HL-60/S4 treated with phorbol 12-myristate 13-acetate at 8.2 ng/mL for 4 days and 3 days (cell line): ENCODE data around the gene ERFL.
"Not testable (repeated sequence)": the region's sequence is repeated elsewhere in the genome, so short reads cannot be mapped to it uniquely, and the experiment has no call there.

Experiments used
- in situ Hi-C: fragments of 300-500 bp; cut with MboI; formaldehyde crosslinking; loops from 2 replicates; pipeline ENCODE4 v1.15.0; 2022; ENCODE audit warnings: low sequenced_read_pairs

The ERFL gene

DNA sequence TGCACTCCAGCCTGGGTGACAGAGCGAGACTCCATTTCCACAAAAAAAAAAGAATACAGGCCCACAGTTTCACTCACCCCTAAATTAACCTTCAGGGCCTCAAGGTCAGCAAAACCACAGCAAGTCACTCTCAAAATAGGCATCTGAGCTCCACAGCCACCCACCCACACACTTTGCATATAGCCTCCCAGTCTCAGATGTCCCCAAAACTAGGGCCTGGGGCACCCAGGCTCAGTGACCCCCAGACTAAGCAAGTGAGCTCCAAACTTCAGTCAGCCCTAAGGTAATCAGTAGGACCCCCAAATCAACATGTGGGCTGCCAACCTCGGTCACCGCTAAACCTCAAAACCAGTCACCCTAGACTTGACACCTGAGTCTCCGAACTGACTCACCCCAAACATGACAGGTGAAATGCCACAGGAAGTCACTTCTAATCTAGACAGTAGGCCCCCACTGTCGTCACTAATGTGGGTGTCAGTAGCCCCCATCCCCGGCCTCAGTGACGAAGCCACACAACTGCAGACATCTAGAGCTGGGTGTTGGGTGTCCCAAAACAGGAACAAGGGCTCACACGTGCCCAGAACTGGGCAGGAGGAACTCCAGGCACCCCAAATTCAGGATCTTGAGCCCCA lies 17.0 kb upstream of the ERFL start:
- in situ Hi-C loops, result loop anchor here (10.0 kb wide), 1 partner anchor 60 kb away; the partner anchor contains the start of gene ARHGEF1

DNA sequence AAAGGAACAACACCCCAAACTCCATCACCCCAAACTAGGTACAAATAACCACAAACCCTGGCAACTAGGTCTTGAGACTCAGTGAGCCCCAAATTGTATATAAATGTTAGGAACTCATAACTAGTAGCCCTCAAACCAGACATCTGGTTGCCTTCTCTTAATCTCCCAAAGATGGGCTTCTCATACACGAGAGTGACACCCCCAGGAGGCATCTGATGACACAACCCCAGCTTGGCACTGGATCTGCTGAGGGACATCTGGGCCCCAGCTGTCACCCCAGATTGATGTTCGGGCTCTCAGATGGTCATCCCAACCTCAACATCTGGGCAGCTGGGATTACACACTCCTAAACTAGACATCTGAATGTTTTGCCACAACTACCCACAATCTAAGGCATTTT lies 16.1 kb upstream of the ERFL start:
- in situ Hi-C loops, result loop anchor here (10.0 kb wide), 1 partner anchor 60 kb away; the partner anchor contains the start of gene ARHGEF1

DNA sequence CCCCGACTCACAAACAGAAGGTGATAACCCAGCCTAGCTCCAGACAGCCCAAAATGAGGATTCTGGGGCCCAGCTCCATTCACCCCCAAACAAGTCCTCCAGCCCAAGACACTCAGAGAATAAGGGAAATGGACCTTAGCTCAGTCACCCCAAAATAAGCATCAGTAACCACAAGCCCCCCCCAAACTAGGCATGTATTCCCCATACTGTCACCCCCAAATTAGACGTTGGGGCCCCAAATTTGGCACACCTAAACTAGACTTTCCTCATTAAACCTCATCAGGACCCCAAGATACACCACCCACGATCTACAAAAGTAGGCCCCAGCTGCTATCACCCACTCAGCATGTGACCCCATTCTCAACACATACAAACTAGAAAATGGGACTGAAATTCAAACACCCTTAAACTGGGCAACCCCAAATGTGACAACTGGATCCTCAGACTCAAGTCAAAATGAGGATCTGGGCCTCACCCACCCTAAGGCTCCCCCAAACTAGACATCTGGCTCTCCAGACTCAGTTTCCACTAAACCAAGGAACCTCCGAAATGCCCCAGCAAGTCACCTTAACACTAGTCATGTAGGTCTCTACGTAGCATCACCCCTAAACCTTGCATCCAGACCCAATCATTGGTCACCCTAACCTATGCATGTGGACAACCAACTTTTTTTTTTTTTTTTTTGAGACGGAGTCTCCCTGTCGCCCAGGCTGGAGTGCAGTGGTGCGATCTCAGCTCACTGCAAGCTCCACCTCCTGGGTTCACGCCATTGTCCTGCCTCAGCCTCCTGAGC lies 13.4 kb upstream of the ERFL start:
- in situ Hi-C loops, result loop anchor here (10.0 kb wide), 1 partner anchor 57 kb away; the partner anchor contains the start of gene ARHGEF1

DNA sequence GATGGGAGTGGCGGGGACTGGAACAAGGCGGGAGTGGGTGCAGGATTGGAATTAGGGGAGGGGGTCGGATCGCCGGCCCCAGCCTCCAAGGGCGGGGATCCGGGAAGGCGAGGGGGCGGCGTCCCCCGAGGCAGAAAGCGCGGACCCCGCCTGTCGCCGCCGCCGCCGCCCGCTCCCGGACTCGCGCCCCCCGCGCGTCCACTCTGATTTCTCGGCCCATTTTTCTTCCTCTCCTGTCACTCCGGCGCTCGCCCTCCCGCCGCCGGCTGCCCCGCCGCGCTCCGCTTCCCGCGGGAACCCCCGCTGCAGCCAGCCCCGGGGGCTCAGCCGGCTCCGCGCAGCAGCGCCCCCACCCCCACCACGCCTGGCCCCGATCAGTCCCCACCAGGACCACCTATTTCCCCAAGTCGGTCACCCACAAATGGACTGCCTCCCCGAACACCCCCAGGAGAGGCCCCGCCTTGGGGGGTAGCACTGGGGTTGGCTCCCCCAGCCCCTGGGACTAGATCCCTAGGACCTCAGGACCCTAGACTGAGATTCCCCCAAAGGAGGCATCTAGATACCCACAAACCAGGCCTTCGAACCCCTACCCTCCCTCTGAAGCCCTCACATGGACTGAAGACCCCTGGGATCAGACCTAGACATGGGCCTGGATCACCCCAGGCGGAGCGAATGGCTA lies 12.6 kb upstream of the ERFL start:
- in situ Hi-C loops, result loop anchor here (10.0 kb wide), 1 partner anchor 56 kb away; the partner anchor contains the start of gene ARHGEF1

DNA sequence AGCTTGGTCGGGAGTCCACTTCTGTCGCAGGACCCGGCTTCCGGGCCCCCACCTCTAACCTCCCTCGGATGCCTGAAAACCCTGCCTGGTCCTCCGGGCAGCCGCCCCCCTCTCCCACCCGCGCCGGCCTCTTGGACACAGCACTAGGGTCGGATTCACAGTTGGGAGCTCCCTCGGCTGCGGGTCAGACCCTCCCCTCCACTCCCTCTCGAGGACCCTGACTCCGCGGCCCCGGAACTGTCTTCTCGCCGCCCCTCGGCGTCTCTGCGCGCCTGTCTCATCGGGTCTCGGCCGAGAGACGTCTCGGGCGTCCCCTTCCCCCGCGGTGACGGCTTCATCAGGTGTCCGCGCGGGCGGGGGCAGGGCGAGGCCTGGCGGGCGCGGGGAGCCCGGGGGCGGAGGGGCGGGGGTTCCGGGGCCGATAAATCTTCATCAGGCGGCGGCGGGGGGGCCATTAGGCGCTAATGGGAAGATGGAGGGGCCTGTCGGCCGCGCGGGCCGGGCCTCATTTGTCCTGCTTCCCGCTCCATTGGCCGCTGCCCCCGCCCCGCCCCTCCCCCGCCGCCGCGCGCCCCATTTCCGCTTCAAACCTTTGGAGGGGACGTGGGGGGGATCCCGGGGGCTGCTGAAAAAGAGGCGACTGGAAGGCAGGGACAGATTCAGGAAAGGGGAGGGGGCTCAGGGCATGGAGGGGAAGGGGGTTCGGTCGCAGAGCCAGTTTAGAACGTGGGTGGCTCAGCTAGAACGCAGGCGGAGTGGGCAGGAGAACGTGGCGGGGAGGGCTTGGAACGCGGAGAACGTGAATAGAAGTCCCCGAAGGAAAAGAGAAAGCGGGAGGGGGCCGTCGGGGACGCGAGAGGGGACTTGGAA lies 11.8 kb upstream of the ERFL start:
- in situ Hi-C loops, result loop anchor here (10.0 kb wide), 1 partner anchor 55 kb away; the partner anchor contains the start of gene ARHGEF1

DNA sequence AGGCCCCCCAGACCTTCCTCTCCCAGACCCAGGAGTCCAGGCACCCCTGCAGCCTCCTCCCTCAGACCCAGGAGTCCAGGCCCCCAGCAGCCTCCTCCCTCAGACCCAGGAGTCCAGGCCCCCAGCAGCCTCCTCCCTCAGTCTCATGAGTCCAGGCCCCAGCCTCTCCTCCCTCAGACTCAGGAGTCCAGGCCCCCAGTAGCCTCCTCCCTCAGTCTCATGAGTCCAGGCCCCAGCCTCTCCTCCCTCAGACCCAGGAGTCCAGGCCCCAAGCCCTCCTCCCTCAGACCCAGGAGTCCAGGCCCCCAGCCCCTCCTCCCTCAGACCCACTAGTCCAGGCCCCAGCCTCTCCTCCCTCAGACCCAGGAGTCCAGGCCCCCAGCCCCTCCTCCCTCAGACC lies 11.0 kb upstream of the ERFL start:
- in situ Hi-C loops, result not testable (repeated sequence)

DNA sequence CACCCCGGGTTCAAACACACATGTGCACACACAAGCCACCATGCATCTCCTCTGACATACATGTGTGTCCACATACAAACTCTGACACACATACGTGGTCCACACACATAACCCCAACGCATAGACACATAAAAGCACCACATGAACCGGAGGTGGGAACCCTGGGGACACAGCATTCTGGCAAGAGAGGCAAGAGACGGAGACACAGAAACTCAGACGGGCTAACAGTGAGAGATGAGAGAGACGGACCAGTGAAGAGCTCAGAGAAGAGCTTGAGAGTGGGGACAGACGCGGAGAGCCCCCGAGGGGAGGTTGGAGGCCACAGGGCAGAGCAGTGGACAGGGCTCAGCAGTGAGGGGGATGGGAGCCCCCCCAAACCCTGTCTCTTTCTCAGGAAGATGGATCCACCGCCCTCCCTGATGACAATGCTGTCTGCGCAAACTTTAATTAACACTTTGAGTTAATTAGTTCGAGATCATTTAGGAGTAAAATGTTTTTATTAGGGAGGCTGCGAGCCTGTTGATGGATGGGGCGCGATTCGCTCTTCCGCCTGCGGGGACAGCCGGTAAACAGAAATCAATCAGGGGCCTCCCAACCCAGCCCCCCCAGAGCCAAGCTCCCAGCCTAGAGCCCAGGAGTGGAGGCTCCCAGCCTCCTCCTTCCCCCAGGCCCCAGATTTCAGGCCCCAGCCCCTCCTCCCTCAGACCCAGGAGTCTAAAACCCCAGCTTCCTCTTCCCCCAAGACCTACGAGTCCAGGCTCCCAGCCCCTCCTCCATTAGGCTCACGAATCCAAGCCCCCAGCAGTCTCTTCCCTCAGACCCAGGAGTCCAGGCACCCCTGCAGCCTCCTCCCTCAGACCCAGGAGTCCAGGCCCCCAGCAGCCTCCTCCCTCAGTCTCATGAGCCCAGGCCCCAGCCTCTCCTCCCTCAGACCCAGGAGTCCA lies 9.5 kb upstream of the ERFL start:
- in situ Hi-C loops, result no loop called here

DNA sequence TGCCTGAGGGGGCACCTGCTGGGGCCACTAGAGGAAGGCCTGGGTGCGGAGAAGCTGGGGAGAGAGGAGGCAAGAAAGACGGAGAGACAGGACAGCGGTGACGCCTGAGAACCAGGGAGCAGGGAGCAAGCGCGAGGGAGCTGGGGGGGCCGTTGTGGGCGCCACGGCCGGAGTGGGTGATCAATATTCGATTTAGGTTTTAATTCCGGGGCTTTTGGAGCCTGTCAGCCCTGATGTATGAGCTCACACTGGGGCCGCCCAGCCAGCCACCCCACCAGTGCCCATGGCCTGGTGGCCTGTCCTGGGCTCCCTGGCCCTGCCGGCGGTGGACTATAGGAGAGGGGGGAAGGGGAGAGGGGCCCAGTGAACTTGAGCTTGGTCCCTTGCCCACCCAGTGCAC lies 8.7 kb upstream of the ERFL start:
- in situ Hi-C loops, result no loop called here

DNA sequence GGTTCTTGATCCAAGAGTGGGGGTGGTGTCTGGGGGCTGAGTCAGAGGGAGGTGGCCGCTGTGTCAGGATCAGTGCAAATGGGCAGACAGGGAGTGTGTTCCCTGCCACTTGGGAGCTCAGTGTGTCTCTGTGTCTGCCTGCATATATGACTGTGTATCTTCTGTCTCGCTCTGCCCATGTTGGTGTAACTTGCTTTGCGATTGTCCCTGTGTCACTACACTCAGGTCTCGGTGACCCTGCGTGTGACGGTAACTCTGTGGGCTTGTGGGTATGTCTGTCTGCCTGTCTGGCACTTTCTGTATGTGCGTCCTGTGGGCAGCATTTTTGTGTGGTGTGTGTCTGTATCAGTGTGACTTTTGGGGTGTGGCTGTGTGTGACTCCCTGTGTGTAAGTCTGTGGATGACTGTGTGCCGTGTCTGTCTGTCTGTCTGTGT lies 8.2 kb upstream of the ERFL start:
- in situ Hi-C loops, result no loop called here

DNA sequence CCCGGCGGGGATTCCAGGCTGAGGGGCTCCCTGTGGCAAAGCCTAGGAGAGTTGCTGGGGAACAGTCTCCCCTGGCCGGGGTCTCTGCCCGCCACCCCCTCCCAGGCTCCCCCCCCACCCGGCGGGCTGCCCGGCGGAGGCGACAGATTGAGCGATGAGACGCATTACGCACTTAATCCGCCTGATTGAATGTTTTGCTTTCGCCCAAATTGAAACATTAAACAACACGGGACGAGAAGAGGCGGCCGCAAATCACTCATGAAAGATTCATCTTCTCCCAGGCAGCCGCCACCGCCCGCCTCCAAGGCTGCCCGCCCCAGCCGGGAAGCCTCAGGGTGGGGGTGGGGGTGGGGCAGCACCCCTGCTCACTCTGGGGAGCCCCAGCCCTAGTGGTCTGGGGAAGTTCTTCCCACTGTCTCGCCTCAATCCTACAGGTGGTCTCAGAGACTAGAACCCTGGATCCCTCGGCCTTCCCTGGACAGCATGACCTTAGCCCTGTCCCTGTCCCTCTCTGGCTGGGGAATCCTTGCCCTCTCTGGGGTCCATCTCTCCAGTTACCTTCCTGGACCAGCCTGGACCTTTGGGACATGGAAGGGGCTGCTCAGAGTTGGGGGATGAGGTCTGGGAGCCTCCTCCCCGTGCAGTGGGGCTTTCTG lies 7.6 kb upstream of the ERFL start:
- in situ Hi-C loops, result no loop called here

DNA sequence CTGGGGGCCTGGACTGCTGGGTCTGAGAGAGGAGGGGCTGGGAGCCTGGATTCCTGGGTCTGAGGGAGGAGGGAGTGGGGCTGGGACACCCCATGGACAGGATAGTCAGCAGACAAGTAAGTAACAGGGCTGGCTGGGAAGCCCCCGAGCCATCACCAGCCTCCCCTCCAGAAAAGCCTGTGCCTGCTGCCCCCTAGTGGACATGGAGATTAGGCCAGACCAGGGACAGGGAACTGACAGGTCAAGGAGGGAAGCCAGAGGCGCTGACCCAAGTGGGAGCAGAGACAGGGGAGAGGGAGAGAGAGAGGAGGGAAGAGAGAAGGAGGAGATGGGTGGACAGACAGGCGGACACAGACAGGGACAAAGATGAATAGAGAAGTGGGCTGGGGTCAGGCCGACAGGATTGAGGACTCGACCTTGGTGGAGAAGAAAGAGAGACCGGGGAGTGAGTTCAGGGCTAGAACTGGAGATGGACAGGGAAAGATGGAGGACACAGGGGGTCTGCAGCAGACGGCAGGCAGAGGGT lies 6.7 kb upstream of the ERFL start:
- in situ Hi-C loops, result no loop called here

DNA sequence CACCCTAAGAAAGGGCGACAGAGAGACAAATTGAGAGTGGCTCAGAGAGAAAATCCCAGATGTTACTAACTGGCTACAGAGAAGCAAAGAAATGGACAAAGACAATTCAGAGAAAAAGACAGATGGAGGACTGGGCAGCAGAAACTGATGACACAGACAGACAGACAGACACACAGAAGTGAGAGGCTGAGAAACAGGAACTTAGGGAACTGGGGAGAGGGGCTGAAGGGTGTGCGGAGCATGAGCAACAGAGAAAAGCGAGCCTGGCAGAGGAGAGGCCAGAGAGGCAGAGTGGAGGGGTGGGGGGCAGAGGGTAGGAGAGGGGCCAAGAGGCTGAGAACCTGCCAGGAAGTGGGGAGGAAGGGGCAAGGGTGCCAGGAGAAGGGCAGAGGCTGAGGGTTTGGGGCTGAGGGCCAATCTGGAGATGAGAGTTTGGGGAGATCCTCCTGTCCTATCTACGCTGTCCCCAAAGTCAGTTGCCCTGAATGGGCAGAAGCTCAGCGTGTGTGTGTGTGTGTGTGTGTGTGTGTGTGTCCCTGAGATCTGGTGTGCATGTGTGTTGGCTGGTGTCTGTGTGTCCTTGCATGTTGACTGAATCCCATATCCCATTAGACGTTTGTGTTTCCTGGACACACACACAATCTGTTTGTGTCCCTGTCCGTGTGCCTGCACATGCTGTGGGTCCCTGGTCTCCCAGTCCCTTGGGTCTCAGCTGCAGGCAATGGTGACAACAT lies 5.6 kb upstream of the ERFL start:
- in situ Hi-C loops, result no loop called here

DNA sequence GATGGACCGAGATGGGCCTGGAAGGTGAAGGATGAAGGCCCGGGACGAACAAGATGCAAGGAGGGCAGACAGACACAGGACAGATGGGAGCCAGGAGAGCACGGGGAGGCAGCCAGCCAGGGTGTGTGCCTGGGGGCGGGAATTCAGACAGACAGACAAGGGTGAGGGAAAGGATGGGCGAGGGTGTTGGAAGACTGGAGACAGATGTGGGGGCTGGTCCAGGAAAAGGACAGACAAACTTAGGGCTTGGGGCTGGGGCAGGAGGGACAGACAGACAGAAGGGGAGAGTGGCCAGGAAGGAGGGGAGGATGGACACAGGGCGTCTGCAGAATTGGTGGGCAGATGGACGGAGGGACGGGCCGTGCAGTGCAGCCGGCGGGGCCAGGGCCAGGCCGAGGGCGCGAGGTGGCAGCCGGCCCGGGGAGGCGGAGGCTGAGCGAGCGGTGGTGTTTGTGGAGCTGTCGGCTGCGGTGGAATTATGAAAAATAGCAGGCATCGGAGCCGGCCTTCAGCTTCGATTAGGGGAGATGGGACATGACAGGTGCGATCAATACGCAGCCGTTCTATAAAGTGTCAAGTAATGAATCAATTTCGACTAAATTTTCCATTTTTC lies 4.6 kb upstream of the ERFL start:
- in situ Hi-C loops, result no loop called here

DNA sequence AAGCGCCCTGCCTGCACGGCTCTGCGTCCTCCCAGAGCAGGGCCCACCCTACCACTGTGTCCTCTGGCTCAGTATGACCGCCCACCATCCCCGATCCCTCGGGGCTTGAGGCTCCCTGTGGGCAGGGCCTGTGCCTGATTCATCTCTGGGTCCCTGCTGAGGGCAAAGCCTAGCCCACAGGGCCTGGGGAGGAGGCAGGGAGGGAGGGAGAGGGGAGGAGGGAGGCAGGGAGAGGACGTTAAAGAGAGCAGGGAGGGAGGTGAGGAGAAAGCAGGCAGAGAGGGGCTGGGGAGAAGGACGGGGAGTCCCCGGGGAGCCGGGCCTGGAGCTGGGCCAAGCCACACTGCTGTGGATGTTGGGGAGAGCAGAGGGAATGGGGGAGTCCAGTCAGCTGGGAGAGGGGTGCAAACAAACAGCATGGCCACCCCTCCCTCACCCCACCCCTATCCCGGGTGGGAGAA lies 4.0 kb upstream of the ERFL start:
- in situ Hi-C loops, result no loop called here

DNA sequence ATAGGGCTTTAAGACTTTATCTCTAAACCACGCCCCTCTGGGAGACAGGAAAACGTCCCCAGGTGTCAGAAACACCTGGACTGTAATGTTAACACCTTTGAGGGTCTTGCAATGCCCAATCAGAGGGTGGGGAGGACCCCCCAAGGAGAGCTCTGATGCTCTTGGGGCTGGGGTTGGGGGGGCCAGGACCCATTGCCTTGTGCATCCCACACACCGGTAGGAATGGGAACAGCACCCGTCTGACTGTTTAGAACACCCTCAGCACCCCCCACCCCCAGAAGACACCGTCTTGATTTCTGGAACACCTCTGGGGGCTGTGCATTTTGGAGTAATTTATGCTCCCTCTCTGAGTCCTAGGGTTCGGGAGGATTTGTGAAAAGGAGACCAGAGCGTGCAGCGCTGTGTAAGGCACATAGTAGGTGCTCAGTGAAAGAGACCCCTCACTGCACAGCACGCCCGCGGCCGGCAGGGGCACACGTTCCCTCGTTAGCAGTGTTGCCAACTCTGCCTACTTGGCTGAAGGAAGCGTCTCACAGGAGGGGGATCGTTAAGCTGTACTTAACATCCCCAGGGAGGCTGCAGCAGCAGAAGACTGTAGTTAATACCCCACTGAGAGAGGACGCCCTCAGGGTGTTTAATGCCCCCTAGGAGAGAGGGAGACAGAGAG lies 2.8 kb upstream of the ERFL start:
- in situ Hi-C loops, result no loop called here

DNA sequence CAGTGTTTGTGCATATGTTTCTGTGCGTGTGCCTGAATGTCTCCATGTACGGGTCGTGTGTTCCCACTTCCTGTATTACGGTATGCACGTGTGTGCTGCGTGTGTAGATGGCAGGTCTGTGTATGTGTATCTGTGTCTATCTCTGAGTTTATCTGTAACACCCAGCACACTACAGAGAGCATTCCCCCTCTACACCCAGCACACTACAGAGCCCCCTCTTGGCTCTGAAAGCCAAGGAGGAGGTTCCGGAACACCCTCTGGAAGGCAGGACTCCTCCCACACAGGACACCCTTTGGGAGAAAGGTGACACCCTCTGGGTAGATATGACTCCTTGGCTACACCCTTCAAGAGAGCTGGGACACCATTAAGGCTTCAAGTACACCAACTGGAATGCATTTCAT lies 2.1 kb upstream of the ERFL start:
- in situ Hi-C loops, result no loop called here

DNA sequence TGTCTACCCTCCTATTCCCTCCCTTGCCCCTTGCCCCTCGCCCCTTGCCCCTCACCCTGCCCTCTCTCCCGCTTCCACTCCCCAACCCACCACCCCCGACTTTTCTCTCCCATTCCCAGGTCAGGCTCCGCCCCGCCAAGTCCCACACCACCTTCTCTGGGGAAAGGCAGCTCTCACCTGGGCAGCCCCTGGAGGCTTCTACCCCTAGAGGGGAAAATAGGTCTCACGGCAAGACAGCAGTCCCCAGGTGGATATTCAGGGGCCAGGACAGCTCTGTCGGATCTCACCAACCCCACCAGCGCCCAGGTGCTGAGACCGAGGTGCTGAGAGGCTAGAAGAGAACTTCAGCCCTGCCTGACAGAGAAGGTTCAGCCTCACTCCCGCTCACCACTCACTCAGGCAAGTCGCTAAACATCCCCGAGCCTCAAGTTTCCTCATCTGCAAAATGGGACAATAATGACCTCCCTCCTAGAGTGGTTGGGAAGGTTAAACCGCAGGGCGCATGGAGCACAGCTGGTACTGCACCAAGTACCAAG lies 1.4 kb upstream of the ERFL start:
- in situ Hi-C loops, result no loop called here
